Stimulated activated naive CD4-positive, alpha-beta T cell treated with Interleukin-2 at 50 U/mL for 16 hours (primary cell): ENCODE results near the gene TSPAN3.

Experiments used
- DNase-seq: peaks from one replicate; lab custom pipeline; 2025; lab: John Stamatoyannopoulos, UW

TSPAN3 gene

GRCh38 chr15:77053709-77054108, 17.2 kb downstream of the TSPAN3 start:
- DNase-seq, result no peak

- DNase-seq, result no peak
Measured at GRCh38 chr15:77052556-77052955, 18.4 kb downstream of the TSPAN3 start.

- DNase-seq, result no peak
Measured at GRCh38 chr15:77048135-77048876, 22.6 kb downstream of the TSPAN3 start.

- DNase-seq, result no peak
Measured at GRCh38 chr15:77046704-77047412, 24.1 kb downstream of the TSPAN3 start.

GRCh38 chr15:77045985-77046384, 24.9 kb downstream of the TSPAN3 start:
- no peak for DNase-seq

- DNase-seq, result no peak
Measured at GRCh38 chr15:77044228-77045042, 26.5 kb downstream of the TSPAN3 start.

GRCh38 chr15:77042955-77043920, 27.7 kb downstream of the TSPAN3 start:
- DNase-seq, result no peak

GRCh38 chr15:77042245-77042919, 28.5 kb downstream of the TSPAN3 start:
- no peak for DNase-seq

GRCh38 chr15:77040673-77041072, 30.2 kb downstream of the TSPAN3 start:
- no peak for DNase-seq

GRCh38 chr15:77039848-77040247, 31.1 kb downstream of the TSPAN3 start:
- no peak for DNase-seq

- no peak for DNase-seq
Measured at GRCh38 chr15:77039217-77039533, 31.7 kb downstream of the TSPAN3 start.

- DNase-seq, result no peak
Measured at GRCh38 chr15:77038312-77039216, 32.3 kb downstream of the TSPAN3 start.

- no peak for DNase-seq
Measured at GRCh38 chr15:77037388-77038209, 33.3 kb downstream of the TSPAN3 start.

GRCh38 chr15:77036537-77037387, 34.1 kb downstream of the TSPAN3 start:
- DNase-seq, result no peak

- no peak for DNase-seq
Measured at GRCh38 chr15:77035999-77036471, 34.9 kb downstream of the TSPAN3 start.

- no peak for DNase-seq
Measured at GRCh38 chr15:77035584-77035983, 35.3 kb downstream of the TSPAN3 start.

GRCh38 chr15:77034695-77035489, 36.0 kb downstream of the TSPAN3 start:
- DNase-seq, result peak; percentile 7
